CD4-positive, alpha-beta memory T cell (primary cell): ENCODE results near the gene ITPRIP. TPM values are rescaled to one million over a fixed set of nuclear protein-coding genes. Genes with fewer than 3 reads are reported as not detected.

Experiments
- CTCF ChIA-PET: fragments of 350-600 bp; sonication (Branson Sonifier 250); formaldehyde crosslinking; loops from one replicate; lab custom pipeline; 2021; ENCODE audit warnings: inconsistent platforms; ENCODE audit not compliant: partially characterized antibody; lab: Charles Lee
- POLR2A ChIA-PET: fragments of 350-600 bp; sonication (Branson Sonifier 250); formaldehyde crosslinking; loops from one replicate; lab custom pipeline; 2021; ENCODE audit not compliant: partially characterized antibody; lab: Charles Lee
- DNase-seq, 5 donors: peaks; one replicate each; pipeline versions ENCODE4 v3.0.0 to v3.0.0-alpha.2; 2020 to 2022; ENCODE audit warnings: mixed read lengths in 1 of 5
- H3K27ac ChIP-seq: one replicate; pipeline ENCODE4 v1.7.0; 2013; ENCODE audit warnings: low read depth, low read length
- H3K27me3 ChIP-seq: 2 replicates; pipeline ENCODE4 v1.7.0; 2013; ENCODE audit warnings: mild to moderate bottlenecking, low read length, moderate library complexity; ENCODE audit not compliant: insufficient read depth
- H3K36me3 ChIP-seq: 2 replicates; pipeline ENCODE4 v1.7.0; 2013; ENCODE audit warnings: mild to moderate bottlenecking, low read length, moderate library complexity; ENCODE audit not compliant: insufficient read depth
- H3K4me1 ChIP-seq: 2 replicates; pipeline ENCODE4 v1.7.0; 2013; ENCODE audit warnings: mild to moderate bottlenecking, low read length, moderate library complexity; ENCODE audit not compliant: insufficient read depth
- H3K4me3 ChIP-seq, 2 donors: one replicate each; pipeline ENCODE4 v1.7.0; 2013; ENCODE audit warnings: low read length in 2 of 2, mild to moderate bottlenecking in 1 of 2
- H3K9me3 ChIP-seq, 2 donors: one replicate each; pipeline ENCODE4 v1.7.0; 2013; ENCODE audit warnings: low read length in 2 of 2, control low read depth in 1 of 2; ENCODE audit not compliant: control insufficient read depth in 1 of 2
- H3K27ac Mint-ChIP-seq, 7 donors: one replicate each; pipeline ENCODE4 v1.8.0; 2020 to 2021; ENCODE audit warnings: mixed read lengths in 7 of 7, mild to moderate bottlenecking in 6 of 7, inconsistent platforms in 3 of 7, moderate library complexity in 3 of 7
- H3K27me3 Mint-ChIP-seq, 2 donors: one replicate each; pipeline ENCODE4 v1.8.0; 2020 to 2021; ENCODE audit warnings: mixed read lengths in 2 of 2
- H3K36me3 Mint-ChIP-seq, 2 donors: one replicate each; pipeline ENCODE4 v1.8.0; 2020 to 2021; ENCODE audit warnings: mixed read lengths in 2 of 2, inconsistent platforms in 1 of 2, mild to moderate bottlenecking in 1 of 2
- H3K4me1 Mint-ChIP-seq, 4 donors: one replicate each; pipeline ENCODE4 v1.8.0; 2020 to 2021; ENCODE audit warnings: mixed read lengths in 4 of 4, mild to moderate bottlenecking in 1 of 4
- H3K4me3 Mint-ChIP-seq, 8 donors: one replicate each; pipeline ENCODE4 v1.8.0; 2020 to 2021; ENCODE audit warnings: mixed read lengths in 8 of 8, mild to moderate bottlenecking in 7 of 8, moderate library complexity in 6 of 8, inconsistent platforms in 3 of 8
- H3K9me3 Mint-ChIP-seq, 8 donors: one replicate each; pipeline ENCODE4 v1.8.0; 2020 to 2021; ENCODE audit warnings: mixed read lengths in 8 of 8, mild to moderate bottlenecking in 5 of 8, inconsistent platforms in 3 of 8, moderate library complexity in 1 of 8
- intact Hi-C: fragments of 100-400 bp; cut with micrococcal nuclease; formaldehyde crosslinking; loops from one replicate; pipeline ENCODE4 v1.15.1; 2023
- microRNA-seq: library from miRNA; unstranded; fragments of <30 nt; microRNA quantifications from one replicate; pipeline ENCODE4 v1.2.0, GENCODE V29; 2021; ENCODE audit warnings: borderline replicate concordance, borderline number of aligned reads, borderline microRNAs expressed, mixed read lengths
- polyA plus RNA-seq, 2 donors: library from polyadenylated mRNA; unstranded; fragments of 300-500 nt; fragmentation: Illumina TruSeq; gene quantifications; one replicate each; pipeline ENCODE4 v1.2.3, GENCODE V29; 2021
- total RNA-seq, 2 experiments: library from RNA; stranded (reverse); gene quantifications; one replicate each; pipeline ENCODE4 v1.2.3, GENCODE V29; 2021

Gene ITPRIP
- total and polyA plus RNA-seq, 4 experiments from 2014 or later, result 10.3 to 15.7 (median 14.2) TPM

GRCh38 chr10:104259999-104260774 is 78.1 kb downstream of the ITPRIP start:
- H3K4me1 Mint-ChIP-seq, result peaks cover 54 to 87% (median 74%) of the 10 kb centered on the region in 4 donors
- ChIA-PET POLR2A (interaction anchor here (1.0 to 1.8 kb wide), 2 partner anchors 14 to 45 kb away, joined by 3 to 9 read pairs; no protein-coding TSS in a partner anchor), CTCF (interaction anchor here (1.0 to 7.0 kb wide), 3 partner anchors 15 to 93 kb away, joined by 3 to 52 read pairs (median 13); partner anchors contain the start of gene CFAP58)
- no peaks in the 10 kb centered on the region for H3K9me3 Mint-ChIP-seq
- H3K27ac Mint-ChIP-seq, result peak overlapping the region; percentile 62 to 93 (median 81)
- Histone ChIP-seq H3K27ac (peak overlapping the region; percentile 17), H3K4me1 (peaks cover 90% of the 10 kb centered on the region), H3K9me3 (no peaks in the 10 kb centered on the region), H3K4me3 (no peak overlapping the region), H3K36me3 (peaks cover 30% of the 10 kb centered on the region), H3K27me3 (no peaks in the 10 kb centered on the region)
- intact Hi-C loops, result loop anchor here (5.0 kb wide), 1 partner anchor 863 kb away; the partner anchor contains the start of genes ATP5MK and PDCD11
- peaks cover 31 to 68% of the 10 kb centered on the region in 2 donors for H3K36me3 Mint-ChIP-seq
- no peaks in the 10 kb centered on the region for H3K27me3 Mint-ChIP-seq
- DNase-seq, result no peak
- H3K4me3 Mint-ChIP-seq, result peak overlapping the region in 5 of 8 donors; percentile 12 to 34 (median 18)

Small RNAs within 50 kb of the gene (microRNA-seq; reads per million reads assigned to microRNA genes)
- not detected for gene MIR4482

Other genes with a start within 250 kb of the ITPRIP start
- 10 to 100 TPM; 12.2 to 12.4 TPM for gene SFR1, start 216.3 kb downstream of the ITPRIP start, total RNA-seq
- gene SFR1, start 216.3 kb downstream of the ITPRIP start, polyA plus RNA-seq, result 10 to 100 TPM; 10.0 to 15.8 TPM
- gene CFAP43, start 106.1 kb downstream of the ITPRIP start, total RNA-seq, result not detected
- gene CFAP43, start 106.1 kb downstream of the ITPRIP start, polyA plus RNA-seq, result not detected
- 10 to 100 TPM; 52.8 to 54.7 TPM for gene GSTO1, start 83.6 kb downstream of the ITPRIP start, total RNA-seq
- gene GSTO1, start 83.6 kb downstream of the ITPRIP start, polyA plus RNA-seq, result 100 to 1,000 TPM; 154 to 207 TPM
- 1 to 10 TPM; 1.6 to 2.3 TPM for gene GSTO2, start 69.3 kb downstream of the ITPRIP start, total RNA-seq
- 1 to 10 TPM in 1 of 2 donors, under 1 TPM in 1; 0.94 to 1.2 TPM for gene GSTO2, start 69.3 kb downstream of the ITPRIP start, polyA plus RNA-seq
- not detected for gene CFAP58, start 15.4 kb upstream of the ITPRIP start, total RNA-seq
- not detected for gene CFAP58, start 15.4 kb upstream of the ITPRIP start, polyA plus RNA-seq